Metanephros (tissue), 1 donor: ENCODE results near the gene CROCC2. TPM values are rescaled to one million over a fixed set of nuclear protein-coding genes. Genes with fewer than 3 reads are reported as not detected.

Experiments
- total RNA-seq: library from RNA; depleted of rRNA; stranded (reverse); fragments of >200 nt; gene quantifications from one replicate; pipeline ENCODE4 v1.2.3, GENCODE V29; 2014

The CROCC2 gene
- total RNA-seq = 0.18 TPM

GRCh38 chr2:240906141-240906910, at the start of gene CROCC2:
CROCC2 (plus strand) TSS chr2:240906336; CDS start chr2:240906514, 178 bp downstream.

GRCh38 chr2:240868286-240869108, 37.6 kb upstream of the CROCC2 start, which contains the start of gene AGXT:
AGXT (plus strand) TSS chr2:240868824; CDS start chr2:240868866, 42 bp downstream.

GRCh38 chr2:240895656-240896388, 10.3 kb upstream of the CROCC2 start, which contains the start of gene MAB21L4:
MAB21L4 (minus strand) TSS chr2:240896156; CDS start chr2:240895997, 159 bp downstream.

GRCh38 chr2:240997856-240998705, 91.9 kb downstream of the CROCC2 start, which contains the start of gene SNED1:
SNED1 (plus strand) TSS chr2:240998618; CDS start chr2:240998838, 220 bp downstream.

Other genes starting within 250 kb of the CROCC2 start
- gene AQP12B, start 223.5 kb upstream of the CROCC2 start, total RNA-seq = 0.58 TPM
- not detected for gene AQP12A, start 214.5 kb upstream of the CROCC2 start, total RNA-seq
- 10.5 TPM for gene KIF1A, start 86.1 kb upstream of the CROCC2 start, total RNA-seq
- gene AGXT, start 37.5 kb upstream of the CROCC2 start, total RNA-seq = not detected
- 0.35 TPM for gene MAB21L4, start 10.2 kb upstream of the CROCC2 start, total RNA-seq
- 35.0 TPM for gene SNED1, start 92.3 kb downstream of the CROCC2 start, total RNA-seq
- 48.5 TPM for gene MTERF4, start 196.0 kb downstream of the CROCC2 start, total RNA-seq
- gene PASK, start 243.1 kb downstream of the CROCC2 start, total RNA-seq = 12.3 TPM
- 24.2 TPM for gene PPP1R7, start 244.1 kb downstream of the CROCC2 start, total RNA-seq